GM12801 (cell line): ENCODE results near the gene XRN1.

Experiments used
- CTCF ChIP-seq: IDR thresholded peaks from one replicate; pipeline ENCODE4 v1.5.1; 2011; ENCODE audit warnings: control low read depth; ENCODE audit not compliant: insufficient read length; ENCODE audit errors: extremely low read depth

Gene XRN1

GRCh38 chr3:142424754-142425153 is 23.1 kb downstream of the XRN1 start:
- TF ChIP-seq CTCF, result no peak

GRCh38 chr3:142418926-142419592 is 28.8 kb downstream of the XRN1 start:
- no peak for TF ChIP-seq CTCF

GRCh38 chr3:142417302-142417701 is 30.5 kb downstream of the XRN1 start:
- TF ChIP-seq CTCF, result no peak

- TF ChIP-seq CTCF, result no peak
Observed at GRCh38 chr3:142394921-142395622, 52.8 kb downstream of the XRN1 start.

GRCh38 chr3:142385078-142385477 is 62.8 kb downstream of the XRN1 start:
- TF ChIP-seq CTCF, result no peak

GRCh38 chr3:142374687-142375086 is 73.2 kb downstream of the XRN1 start:
- no peak for TF ChIP-seq CTCF

- TF ChIP-seq CTCF, result no peak
Observed at GRCh38 chr3:142366434-142366833, 81.4 kb downstream of the XRN1 start.
